GM12872 (cell line): ENCODE results near the gene KDM6A.

Source experiments
- TF ChIP-seq, protein P1 (sequence below): IDR thresholded peaks from 3 replicates; pipeline ENCODE4 v1.5.1; 2011; ENCODE audit warnings: low read depth, mild to moderate bottlenecking, low read length, moderate library complexity; ENCODE audit not compliant: insufficient read depth

KDM6A gene

DNA sequence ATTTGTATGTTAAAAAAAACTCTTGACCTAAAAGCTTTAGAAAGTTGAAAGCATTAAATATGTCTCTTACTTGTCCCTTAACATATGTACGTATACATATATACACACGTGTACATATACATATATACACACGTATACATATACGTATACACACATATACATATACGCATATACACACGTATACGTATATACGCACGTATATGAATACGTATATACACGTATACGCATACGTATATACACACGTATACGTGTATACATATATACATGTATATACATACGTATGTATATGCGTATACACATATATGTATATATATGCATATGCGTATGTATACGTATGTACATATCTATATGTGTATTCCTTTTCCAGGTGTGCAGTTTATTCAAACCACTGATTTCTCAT, 3.8 kb downstream of the KDM6A start:
- TF ChIP-seq, protein P1, sequence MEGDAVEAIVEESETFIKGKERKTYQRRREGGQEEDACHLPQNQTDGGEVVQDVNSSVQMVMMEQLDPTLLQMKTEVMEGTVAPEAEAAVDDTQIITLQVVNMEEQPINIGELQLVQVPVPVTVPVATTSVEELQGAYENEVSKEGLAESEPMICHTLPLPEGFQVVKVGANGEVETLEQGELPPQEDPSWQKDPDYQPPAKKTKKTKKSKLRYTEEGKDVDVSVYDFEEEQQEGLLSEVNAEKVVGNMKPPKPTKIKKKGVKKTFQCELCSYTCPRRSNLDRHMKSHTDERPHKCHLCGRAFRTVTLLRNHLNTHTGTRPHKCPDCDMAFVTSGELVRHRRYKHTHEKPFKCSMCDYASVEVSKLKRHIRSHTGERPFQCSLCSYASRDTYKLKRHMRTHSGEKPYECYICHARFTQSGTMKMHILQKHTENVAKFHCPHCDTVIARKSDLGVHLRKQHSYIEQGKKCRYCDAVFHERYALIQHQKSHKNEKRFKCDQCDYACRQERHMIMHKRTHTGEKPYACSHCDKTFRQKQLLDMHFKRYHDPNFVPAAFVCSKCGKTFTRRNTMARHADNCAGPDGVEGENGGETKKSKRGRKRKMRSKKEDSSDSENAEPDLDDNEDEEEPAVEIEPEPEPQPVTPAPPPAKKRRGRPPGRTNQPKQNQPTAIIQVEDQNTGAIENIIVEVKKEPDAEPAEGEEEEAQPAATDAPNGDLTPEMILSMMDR = no peak

DNA sequence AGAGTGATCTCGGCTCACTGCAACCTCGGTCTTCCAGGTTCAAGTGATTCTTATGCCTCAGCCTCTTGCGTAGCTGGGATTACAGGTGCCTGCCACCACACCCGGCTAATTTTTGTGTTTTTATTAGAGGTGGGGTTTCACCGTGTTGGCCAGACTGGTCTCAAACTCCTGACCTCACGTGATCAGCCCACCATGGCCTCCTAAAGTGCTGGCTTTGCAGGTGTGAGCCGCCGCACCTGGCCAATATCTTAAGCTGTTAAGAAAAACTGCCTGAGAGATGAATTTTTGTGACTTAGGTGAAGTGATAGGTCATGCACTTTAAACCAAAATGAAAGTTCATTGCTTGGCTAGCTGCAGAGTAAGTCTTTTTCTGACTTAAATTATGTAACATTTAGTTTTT, 5.8 kb downstream of the KDM6A start:
- TF ChIP-seq, protein P1 = no peak

DNA sequence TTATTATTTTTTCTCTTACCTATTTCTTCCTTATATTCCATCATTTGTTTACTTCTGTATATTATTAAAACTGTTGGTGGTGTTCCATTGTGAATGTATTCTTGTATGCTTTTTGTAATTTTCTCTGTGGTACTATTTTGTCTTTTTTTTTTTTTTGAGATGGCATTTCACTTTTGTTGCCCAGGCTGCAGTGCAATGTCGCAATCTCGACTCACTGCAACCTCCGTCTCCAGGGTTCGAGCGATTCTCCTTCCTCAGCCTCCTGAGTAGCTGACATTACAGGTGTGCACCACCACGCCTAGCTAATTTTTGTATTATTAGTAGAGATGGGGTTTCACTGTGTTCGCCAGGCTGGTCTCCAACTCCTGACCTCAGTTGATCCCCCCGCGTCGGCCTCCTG, 8.6 kb downstream of the KDM6A start:
- TF ChIP-seq, protein P1 = no peak

DNA sequence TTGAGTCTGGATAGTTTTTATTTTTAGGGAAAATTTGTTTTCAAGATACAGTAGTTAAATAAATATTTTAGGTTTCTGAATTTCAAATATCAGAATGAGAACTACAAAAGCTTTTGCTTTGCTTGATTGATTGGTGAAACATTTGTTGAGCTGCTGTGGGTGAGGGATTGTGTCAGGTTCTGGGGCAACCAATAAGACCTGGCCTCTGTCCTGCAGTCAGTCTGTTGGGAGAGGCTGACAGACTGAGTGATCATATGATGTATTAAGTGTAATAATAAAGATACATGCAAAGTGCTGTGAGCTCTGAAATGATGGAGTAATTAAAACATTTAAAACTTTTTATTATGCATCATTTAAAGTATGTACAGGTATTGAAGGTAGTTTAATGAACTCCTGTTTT, 9.6 kb downstream of the KDM6A start:
- TF ChIP-seq, protein P1 = no peak

DNA sequence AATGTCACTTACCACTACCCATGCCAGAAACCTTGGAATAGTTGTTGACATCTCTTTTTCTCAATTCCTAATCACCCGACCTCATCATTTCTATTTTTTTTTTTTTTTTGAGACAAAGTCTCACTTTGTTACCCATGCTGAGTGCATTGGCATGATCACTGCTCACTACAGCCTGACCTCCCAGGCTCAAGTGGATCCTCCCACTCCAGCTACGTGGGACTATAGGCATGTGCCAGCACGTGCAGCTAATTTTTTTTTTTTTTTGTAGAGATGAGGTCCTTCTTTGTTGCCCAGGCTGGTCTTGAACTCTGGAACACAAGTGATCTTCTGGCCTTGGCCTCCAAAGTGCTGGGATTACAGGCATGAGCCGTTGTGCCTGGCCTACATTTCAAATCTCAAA, 12.0 kb downstream of the KDM6A start:
- TF ChIP-seq, protein P1 = no peak

DNA sequence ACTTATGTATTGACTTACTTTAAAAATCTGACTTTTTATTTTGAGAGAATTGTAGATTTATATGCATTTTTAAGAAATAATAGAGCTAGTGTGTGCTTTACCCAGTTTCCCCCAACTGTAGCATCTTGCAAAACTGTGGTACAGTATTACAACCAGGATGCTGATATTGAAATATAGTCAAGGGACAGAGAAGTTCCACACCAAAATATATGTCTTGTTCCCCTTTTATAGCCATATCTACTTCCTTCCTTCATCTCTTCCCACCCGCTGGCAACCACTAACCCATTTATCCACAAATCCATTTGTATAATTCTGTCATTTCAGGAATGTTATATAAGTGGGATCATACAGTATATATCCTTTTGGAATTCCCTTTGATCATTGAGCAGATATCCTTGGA, 16.8 kb downstream of the KDM6A start:
- TF ChIP-seq, protein P1 = no peak

DNA sequence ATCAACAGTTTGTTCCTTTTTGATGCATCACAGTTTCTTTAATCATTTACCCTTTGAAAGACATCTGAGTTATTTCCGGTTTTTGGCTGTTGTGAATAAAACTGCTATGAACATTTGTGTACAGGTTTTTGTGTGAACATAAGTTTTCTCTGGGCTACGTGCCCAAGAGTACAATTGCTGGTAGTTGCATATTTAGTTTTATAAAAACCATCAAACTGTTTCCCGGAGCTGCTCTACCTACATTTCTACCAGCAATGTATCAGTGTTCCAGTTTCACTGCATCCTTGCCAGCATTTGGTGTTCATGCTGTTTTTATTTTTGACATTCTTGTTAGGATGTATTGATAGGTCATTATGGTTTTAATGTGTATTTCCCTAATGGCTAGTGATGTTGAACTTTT, 17.3 kb downstream of the KDM6A start:
- TF ChIP-seq, protein P1 = no peak

DNA sequence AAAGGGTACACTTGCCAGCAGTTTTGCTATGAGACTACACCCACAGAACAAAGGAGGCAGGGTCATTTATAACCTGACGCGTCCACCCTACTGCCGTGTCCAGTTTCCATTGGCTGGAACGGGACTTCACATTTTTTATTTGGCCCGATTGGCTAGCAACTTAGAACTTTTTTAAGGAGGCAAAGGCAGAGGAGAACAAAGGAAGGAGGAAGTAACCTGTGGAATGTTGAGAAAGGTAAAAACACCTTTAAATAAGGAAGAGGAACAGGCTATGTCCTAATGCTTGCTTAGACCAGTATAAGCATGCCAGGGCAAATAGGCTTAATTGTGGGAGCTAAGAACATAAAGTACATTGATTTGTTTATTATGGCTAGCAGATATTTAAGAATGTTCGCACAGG, 18.7 kb downstream of the KDM6A start:
- TF ChIP-seq, protein P1 = no peak
